NCI-H1048 (cell line): Measurements from ENCODE around the gene RAPGEF2.

Experiments used
- DNase-seq: peaks from one replicate; lab custom pipeline; 2025; lab: John Stamatoyannopoulos, UW

RAPGEF2 gene

GRCh38 chr4:159134429-159134828 lies 31.6 kb downstream of the RAPGEF2 start:
- DNase-seq, result no peak

GRCh38 chr4:159137176-159137575 lies 34.3 kb downstream of the RAPGEF2 start:
- no peak for DNase-seq

- no peak for DNase-seq
These were observed 35.6 kb downstream of the RAPGEF2 start for GRCh38 chr4:159138436-159138835.

GRCh38 chr4:159141193-159141592 lies 38.3 kb downstream of the RAPGEF2 start:
- DNase-seq, result no peak

GRCh38 chr4:159142241-159142640 lies 39.4 kb downstream of the RAPGEF2 start:
- no peak for DNase-seq

- no peak for DNase-seq
These were observed 40.0 kb downstream of the RAPGEF2 start for GRCh38 chr4:159142681-159143384.

GRCh38 chr4:159143687-159144086 lies 40.8 kb downstream of the RAPGEF2 start:
- no peak for DNase-seq

GRCh38 chr4:159144112-159144694 lies 41.3 kb downstream of the RAPGEF2 start:
- no peak for DNase-seq

GRCh38 chr4:159145318-159145991 lies 42.6 kb downstream of the RAPGEF2 start:
- no peak for DNase-seq

GRCh38 chr4:159145992-159146330 lies 43.1 kb downstream of the RAPGEF2 start:
- DNase-seq, result no peak

- DNase-seq, result no peak
These were observed 43.6 kb downstream of the RAPGEF2 start for GRCh38 chr4:159146488-159146887.

GRCh38 chr4:159148441-159148840 lies 45.6 kb downstream of the RAPGEF2 start:
- no peak for DNase-seq

- DNase-seq, result no peak
These were observed 46.8 kb downstream of the RAPGEF2 start for GRCh38 chr4:159149666-159150065.

GRCh38 chr4:159150396-159150795 lies 47.5 kb downstream of the RAPGEF2 start:
- DNase-seq, result no peak

GRCh38 chr4:159150821-159151390 lies 48.0 kb downstream of the RAPGEF2 start:
- DNase-seq, result no peak

- no peak for DNase-seq
These were observed 48.8 kb downstream of the RAPGEF2 start for GRCh38 chr4:159151689-159152088.

GRCh38 chr4:159152181-159152580 lies 49.3 kb downstream of the RAPGEF2 start:
- DNase-seq, result no peak

GRCh38 chr4:159153669-159154068 lies 50.8 kb downstream of the RAPGEF2 start:
- DNase-seq, result no peak

- DNase-seq, result no peak
These were observed 52.2 kb downstream of the RAPGEF2 start for GRCh38 chr4:159155119-159155518.

GRCh38 chr4:159158083-159158617 lies 55.3 kb downstream of the RAPGEF2 start:
- DNase-seq, result no peak

GRCh38 chr4:159158985-159159384 lies 56.1 kb downstream of the RAPGEF2 start:
- DNase-seq, result no peak

GRCh38 chr4:159159611-159160010 lies 56.7 kb downstream of the RAPGEF2 start:
- no peak for DNase-seq

- no peak for DNase-seq
These were observed 57.4 kb downstream of the RAPGEF2 start for GRCh38 chr4:159160242-159160641.
